Measurements from ENCODE around the gene SPDYE17. TPM values are rescaled to one million over a fixed set of nuclear protein-coding genes. Genes with fewer than 3 reads are reported as not detected.
"Not testable (repeated sequence)": the region's sequence is repeated elsewhere in the genome, so short reads cannot be mapped to it uniquely, and the experiment has no call there.

SPDYE17 gene
- total RNA-seq = not detected in 2 replicates

GRCh38 chr7:77032261-77032660, at the start of gene SPDYE17:
TSS of gene SPDYE17 (minus strand) at chr7:77032361. CDS start at chr7:77030570, 1,791 bp downstream.
- not testable (repeated sequence) for H3K27me3 ChIP-seq (ENCODE audit: control insufficient read depth, insufficient read depth, low read length); H3K36me3 ChIP-seq (ENCODE audit: control insufficient read depth, insufficient read depth, low read length); H3K4me3 ChIP-seq (ENCODE audit: low read depth, low read length); DNase-seq (ENCODE audit: low read depth)

GRCh38 chr7:77080236-77080635, 48.1 kb upstream of the SPDYE17 start:
- not testable (repeated sequence) for H3K27me3 ChIP-seq (ENCODE audit: control insufficient read depth, insufficient read depth, low read length); H3K4me3 ChIP-seq (ENCODE audit: low read depth, low read length); DNase-seq (ENCODE audit: low read depth)

GRCh38 chr7:77079624-77080023, 47.5 kb upstream of the SPDYE17 start:
- not testable (repeated sequence) for H3K4me3 ChIP-seq (ENCODE audit: low read depth, low read length); H3K36me3 ChIP-seq (ENCODE audit: control insufficient read depth, insufficient read depth, low read length); DNase-seq (ENCODE audit: low read depth)

More at GRCh38 chr7:77080236-77080635, 48.1 kb upstream of the SPDYE17 start:
- not testable (repeated sequence) for H3K36me3 ChIP-seq (ENCODE audit: control insufficient read depth, insufficient read depth, low read length)

GRCh38 chr7:77079112-77079511, 47.0 kb upstream of the SPDYE17 start:
- not testable (repeated sequence) for DNase-seq (ENCODE audit: low read depth); H3K4me3 ChIP-seq (ENCODE audit: low read depth, low read length); H3K27me3 ChIP-seq (ENCODE audit: control insufficient read depth, insufficient read depth, low read length); H3K36me3 ChIP-seq (ENCODE audit: control insufficient read depth, insufficient read depth, low read length)

More at GRCh38 chr7:77079624-77080023, 47.5 kb upstream of the SPDYE17 start:
- not testable (repeated sequence) for H3K27me3 ChIP-seq (ENCODE audit: control insufficient read depth, insufficient read depth, low read length)

- H3K27me3 ChIP-seq (ENCODE audit: control insufficient read depth, insufficient read depth, low read length); H3K4me3 ChIP-seq (ENCODE audit: low read depth, low read length); H3K36me3 ChIP-seq (ENCODE audit: control insufficient read depth, insufficient read depth, low read length); DNase-seq (ENCODE audit: low read depth): not testable (repeated sequence)
Measured at GRCh38 chr7:77077060-77077459, 44.9 kb upstream of the SPDYE17 start.

- H3K4me3 ChIP-seq (ENCODE audit: low read depth, low read length); DNase-seq (ENCODE audit: low read depth); H3K27me3 ChIP-seq (ENCODE audit: control insufficient read depth, insufficient read depth, low read length); H3K36me3 ChIP-seq (ENCODE audit: control insufficient read depth, insufficient read depth, low read length): not testable (repeated sequence)
Measured at GRCh38 chr7:77074786-77075396, 42.7 kb upstream of the SPDYE17 start.

- H3K36me3 ChIP-seq (ENCODE audit: control insufficient read depth, insufficient read depth, low read length); H3K4me3 ChIP-seq (ENCODE audit: low read depth, low read length); DNase-seq (ENCODE audit: low read depth); H3K27me3 ChIP-seq (ENCODE audit: control insufficient read depth, insufficient read depth, low read length): not testable (repeated sequence)
Measured at GRCh38 chr7:77071108-77071507, 38.9 kb upstream of the SPDYE17 start.

- DNase-seq (ENCODE audit: low read depth); H3K36me3 ChIP-seq (ENCODE audit: control insufficient read depth, insufficient read depth, low read length); H3K27me3 ChIP-seq (ENCODE audit: control insufficient read depth, insufficient read depth, low read length); H3K4me3 ChIP-seq (ENCODE audit: low read depth, low read length): not testable (repeated sequence)
Measured at GRCh38 chr7:77065869-77066268, 33.7 kb upstream of the SPDYE17 start.

- H3K27me3 ChIP-seq (ENCODE audit: control insufficient read depth, insufficient read depth, low read length); H3K4me3 ChIP-seq (ENCODE audit: low read depth, low read length); DNase-seq (ENCODE audit: low read depth); H3K36me3 ChIP-seq (ENCODE audit: control insufficient read depth, insufficient read depth, low read length): not testable (repeated sequence)
Measured at GRCh38 chr7:77063732-77064131, 31.6 kb upstream of the SPDYE17 start.

GRCh38 chr7:77062557-77062956, 30.4 kb upstream of the SPDYE17 start, which contains the start of gene SPDYE18:
TSS of gene SPDYE18 (minus strand) at chr7:77062558. CDS start at chr7:77060512, 2,046 bp downstream.
- not testable (repeated sequence) for H3K27me3 ChIP-seq (ENCODE audit: control insufficient read depth, insufficient read depth, low read length); H3K36me3 ChIP-seq (ENCODE audit: control insufficient read depth, insufficient read depth, low read length); DNase-seq (ENCODE audit: low read depth); H3K4me3 ChIP-seq (ENCODE audit: low read depth, low read length)

GRCh38 chr7:77026349-77026748, 5.8 kb downstream of the SPDYE17 start:
- not testable (repeated sequence) for H3K36me3 ChIP-seq (ENCODE audit: control insufficient read depth, insufficient read depth, low read length); DNase-seq (ENCODE audit: low read depth); H3K4me3 ChIP-seq (ENCODE audit: low read depth, low read length); H3K27me3 ChIP-seq (ENCODE audit: control insufficient read depth, insufficient read depth, low read length)

GRCh38 chr7:77010074-77010680, 22.0 kb downstream of the SPDYE17 start:
- H3K36me3 ChIP-seq (ENCODE audit: control insufficient read depth, insufficient read depth, low read length); H3K27me3 ChIP-seq (ENCODE audit: control insufficient read depth, insufficient read depth, low read length); H3K4me3 ChIP-seq (ENCODE audit: low read depth, low read length): not testable (repeated sequence)
- DNase-seq (ENCODE audit: low read depth) = peak; percentile 78

- not testable (repeated sequence) for H3K4me3 ChIP-seq (ENCODE audit: low read depth, low read length); H3K36me3 ChIP-seq (ENCODE audit: control insufficient read depth, insufficient read depth, low read length); H3K27me3 ChIP-seq (ENCODE audit: control insufficient read depth, insufficient read depth, low read length); DNase-seq (ENCODE audit: low read depth)
Measured at GRCh38 chr7:77008000-77008399, 24.2 kb downstream of the SPDYE17 start.

GRCh38 chr7:77006127-77007110, 25.7 kb downstream of the SPDYE17 start:
- not testable (repeated sequence) for DNase-seq (ENCODE audit: low read depth); H3K36me3 ChIP-seq (ENCODE audit: control insufficient read depth, insufficient read depth, low read length); H3K4me3 ChIP-seq (ENCODE audit: low read depth, low read length); H3K27me3 ChIP-seq (ENCODE audit: control insufficient read depth, insufficient read depth, low read length)
